Prostate gland (tissue), 2 donors: ENCODE data around the gene BMI1. TPM values are rescaled to one million over a fixed set of nuclear protein-coding genes. Genes with fewer than 3 reads are reported as not detected.

Experiments used
- DNase-seq: peaks from one replicate; pipeline ENCODE4 v3.0.0-alpha.2; 2019; ENCODE audit warnings: low spot score
- H3K27ac ChIP-seq, 2 donors: fragments of 200-600 bp; sonication (generic); 2 replicates each; pipeline ENCODE4 v1.5.1; 2017 to 2019
- H3K27me3 ChIP-seq: fragments of 200-600 bp; sonication (generic); replicated peaks from 2 replicates; pipeline ENCODE4 v1.5.1; 2019; ENCODE audit not compliant: insufficient read depth
- H3K36me3 ChIP-seq, 2 donors: fragments of 200-600 bp; sonication (generic); 1 replicate in 1 of 2; 2 replicates in 1 of 2; pipeline versions ENCODE4 v1.5.1 to v1.8.1; 2017 to 2019
- H3K4me1 ChIP-seq: fragments of 200-600 bp; sonication (generic); replicated peaks from 2 replicates; pipeline ENCODE4 v1.5.1; 2019
- H3K4me3 ChIP-seq, 2 donors: fragments of 200-600 bp; sonication (generic); 2 replicates each; pipeline ENCODE4 v1.5.1; 2017 to 2019
- H3K9me3 ChIP-seq: fragments of 200-600 bp; sonication (generic); 2 replicates; pipeline ENCODE4 v1.5.1; 2017
- POLR2A ChIP-seq: fragments of 450-650 bp; IDR thresholded peaks from one replicate; pipeline ENCODE4 v1.6.1; 2016; ENCODE audit warnings: antibody characterized with exemption, mild to moderate bottlenecking
- POLR2AphosphoS5 ChIP-seq: sonication (generic); formaldehyde crosslinking; IDR thresholded peaks from one replicate; pipeline ENCODE4 v1.6.1; 2017; ENCODE audit warnings: antibody characterized with exemption
- WGBS: methylation state at CpG from one replicate; pipeline ENCODE4 v1.1.5; 2018; 5-methylcytosine and 5-hydroxymethylcytosine counted together
- intact Hi-C: fragments of 100-400 bp; cut with DNase I; formaldehyde crosslinking; loops from one replicate; pipeline ENCODE4 v1.14.2; 2022
- small RNA-seq, 2 donors: library from RNA; depleted of rRNA; stranded (forward); fragments of <200 nt; gene quantifications; one replicate each; pipeline ENCODE3, GENCODE V24; 2016
- total RNA-seq, 2 donors: library from RNA; depleted of rRNA; stranded (reverse); fragments of >200 nt; gene quantifications; one replicate each; pipeline ENCODE4 v1.1.0, GENCODE V29; 2016
- TF ChIP-seq, protein P1 (sequence below), 4 experiments: fragments of 200-600 bp in 2 of 4; fragments of 450-650 bp in 2 of 4; sonication (generic) in 2 of 4; IDR thresholded peaks; 1 replicate in 3 of 4; 2 replicates in 1 of 4; pipeline ENCODE4 v1.5.1; 2016 to 2019; ENCODE audit warnings: antibody characterized with exemption in 4 of 4, mild to moderate bottlenecking in 2 of 4, moderate library complexity in 2 of 4

BMI1 gene
- total RNA-seq, 2 donors from 2014 or later, result 70.8 to 88.4 TPM

DNA sequence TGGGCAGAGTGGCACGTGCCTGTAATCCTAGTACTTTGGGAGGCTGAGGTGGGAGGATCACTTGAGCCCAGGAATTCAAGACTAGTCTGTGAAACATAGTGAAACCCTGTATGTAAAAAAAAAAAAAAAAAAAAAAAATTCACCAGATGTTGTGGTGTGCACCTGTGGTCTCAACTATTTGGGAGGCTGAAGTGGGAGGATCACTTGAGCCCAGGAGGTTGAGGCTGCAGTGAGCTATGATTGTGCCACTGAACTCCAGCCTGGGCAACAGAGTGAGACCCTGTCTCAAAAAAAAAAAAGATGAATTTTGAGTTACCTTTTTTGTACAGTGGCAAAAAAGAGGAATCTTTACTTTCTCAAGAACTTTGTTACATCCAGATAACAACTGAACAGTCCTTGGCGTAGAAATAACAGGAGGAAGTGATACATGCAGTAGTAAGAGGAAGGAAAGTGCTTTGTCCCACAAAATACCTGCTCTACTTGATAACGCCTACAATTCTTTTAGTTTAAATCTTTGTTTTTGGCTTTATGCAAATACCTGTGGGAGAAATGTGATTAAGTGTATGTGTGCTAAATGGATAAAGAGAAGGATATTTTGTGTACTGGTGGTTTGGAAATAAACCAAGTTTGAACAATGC, 53.7 kb downstream of the BMI1 start:
- no peaks in the 10 kb centered on the region for H3K9me3 ChIP-seq
- H3K4me1 ChIP-seq, result no peaks in the 10 kb centered on the region
- 79% methylated on average over 3 of the region's 3 CpGs for WGBS
- TF ChIP-seq, protein P1, sequence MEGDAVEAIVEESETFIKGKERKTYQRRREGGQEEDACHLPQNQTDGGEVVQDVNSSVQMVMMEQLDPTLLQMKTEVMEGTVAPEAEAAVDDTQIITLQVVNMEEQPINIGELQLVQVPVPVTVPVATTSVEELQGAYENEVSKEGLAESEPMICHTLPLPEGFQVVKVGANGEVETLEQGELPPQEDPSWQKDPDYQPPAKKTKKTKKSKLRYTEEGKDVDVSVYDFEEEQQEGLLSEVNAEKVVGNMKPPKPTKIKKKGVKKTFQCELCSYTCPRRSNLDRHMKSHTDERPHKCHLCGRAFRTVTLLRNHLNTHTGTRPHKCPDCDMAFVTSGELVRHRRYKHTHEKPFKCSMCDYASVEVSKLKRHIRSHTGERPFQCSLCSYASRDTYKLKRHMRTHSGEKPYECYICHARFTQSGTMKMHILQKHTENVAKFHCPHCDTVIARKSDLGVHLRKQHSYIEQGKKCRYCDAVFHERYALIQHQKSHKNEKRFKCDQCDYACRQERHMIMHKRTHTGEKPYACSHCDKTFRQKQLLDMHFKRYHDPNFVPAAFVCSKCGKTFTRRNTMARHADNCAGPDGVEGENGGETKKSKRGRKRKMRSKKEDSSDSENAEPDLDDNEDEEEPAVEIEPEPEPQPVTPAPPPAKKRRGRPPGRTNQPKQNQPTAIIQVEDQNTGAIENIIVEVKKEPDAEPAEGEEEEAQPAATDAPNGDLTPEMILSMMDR (IDR thresholded peaks at IDR 0.05), result no peak
- no peak for TF ChIP-seq POLR2AphosphoS5
- TF ChIP-seq POLR2A, result no peak
- no peak for DNase-seq
- intact Hi-C loops, result no loop called here
- no peak overlapping the region for H3K4me3 ChIP-seq
- no peaks in the 10 kb centered on the region for H3K36me3 ChIP-seq
- no peaks in the 10 kb centered on the region for H3K27me3 ChIP-seq
- no peak overlapping the region for H3K27ac ChIP-seq

GRCh38 chr10:22379059-22379458, 58.2 kb downstream of the BMI1 start:
- Histone ChIP-seq H3K36me3 (no peaks in the 10 kb centered on the region), H3K9me3 (no peaks in the 10 kb centered on the region), H3K4me3 (no peak overlapping the region), H3K27me3 (no peaks in the 10 kb centered on the region), H3K27ac (no peak overlapping the region), H3K4me1 (no peaks in the 10 kb centered on the region)
- TF ChIP-seq, protein P1 (IDR thresholded peaks at IDR 0.05), result no peak
- TF ChIP-seq POLR2A (no peak), POLR2AphosphoS5 (no peak)
- DNase-seq, result no peak
- 85% methylated on average over 3 of the region's 3 CpGs for WGBS
- intact Hi-C loops, result no loop called here

Small RNA genes within 50 kb of the gene (small RNA-seq; reads per million reads assigned to genes)
- 0 reads per million in 2 donors for gene AL158211.3

Other genes starting within 250 kb of the BMI1 start
- 1 to 10 TPM in 1 of 2 donors, not detected in 1; 1.8 TPM for gene EBLN1, start 103.1 kb upstream of the BMI1 start, total RNA-seq
- 10 to 100 TPM; 30.7 to 38.8 TPM for gene COMMD3, start 4.7 kb upstream of the BMI1 start, total RNA-seq
- 10 to 100 TPM in 1 of 2 donors, 1 to 10 TPM in 1; 5.8 to 20.3 TPM for gene SPAG6, start 24.4 kb downstream of the BMI1 start, total RNA-seq